Measurements from ENCODE around the gene RBP3. TPM values are rescaled to one million over a fixed set of nuclear protein-coding genes. Genes with fewer than 3 reads are reported as not detected.

The RBP3 gene
- total RNA-seq, 1 experiment from 2014 or later, result not detected

DNA sequence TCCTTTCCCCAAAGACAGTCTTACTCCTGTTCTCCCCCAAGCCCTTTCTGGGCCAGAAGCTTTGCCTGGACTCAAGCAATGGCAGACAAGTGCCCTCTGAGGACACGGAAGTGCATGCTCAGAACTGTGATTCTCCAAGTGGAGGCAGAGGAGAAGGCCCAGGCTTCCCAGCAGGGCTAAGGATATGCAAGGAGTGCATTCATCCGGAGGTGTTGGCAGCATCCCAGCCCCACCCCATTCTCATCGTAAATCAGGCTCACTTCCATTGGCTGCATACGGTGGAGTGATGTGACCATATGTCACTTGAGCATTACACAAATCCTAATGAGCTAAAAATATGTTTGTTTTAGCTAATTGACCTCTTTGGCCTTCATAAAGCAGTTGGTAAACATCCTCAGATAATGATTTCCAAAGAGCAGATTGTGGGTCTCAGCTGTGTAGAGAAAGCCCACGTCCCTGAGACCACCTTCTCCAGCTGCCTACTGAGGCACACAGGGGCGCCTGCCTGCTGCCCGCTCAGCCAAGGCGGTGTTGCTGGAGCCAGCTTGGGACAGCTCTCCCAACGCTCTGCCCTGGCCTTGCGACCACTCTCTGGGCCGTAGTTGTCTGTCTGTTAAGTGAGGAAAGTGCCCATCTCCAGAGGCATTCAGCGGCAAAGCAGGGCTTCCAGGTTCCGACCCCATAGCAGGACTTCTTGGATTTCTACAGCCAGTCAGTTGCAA is 1.4 kb upstream of the RBP3 start:
- Histone ChIP-seq H3K4me1 (ENCODE audit: low read length) (no peaks in the 10 kb centered on the region), H3K4me2 (ENCODE audit: low read depth, low read length, poor library complexity, severe bottlenecking) (no peak overlapping the region), H3K79me2 (ENCODE audit: low read length) (no peaks in the 10 kb centered on the region), H3K36me3 (ENCODE audit: insufficient read depth, low read length) (no peaks in the 10 kb centered on the region), H3K27ac (ENCODE audit: low read length) (no peak overlapping the region), H3K9me2 (replicated peaks; ENCODE audit: insufficient read depth, low read length) (no peaks in the 10 kb centered on the region), H3K9ac (ENCODE audit: low read length) (no peak overlapping the region), H4K20me1 (ENCODE audit: insufficient read depth, low read depth, low read length) (no peaks in the 10 kb centered on the region), H2AFZ (ENCODE audit: low read length) (no peak overlapping the region), H3K27me3 (ENCODE audit: low read length) (no peaks in the 10 kb centered on the region), H3K4me3 (ENCODE audit: low read length) (no peak overlapping the region), H3K9me3 (ENCODE audit: low read length) (no peaks in the 10 kb centered on the region)
- DNase-seq, result no peak

- no peak overlapping the region for H3K4me3 ChIP-seq (ENCODE audit: low read length)
- H3K9me3 ChIP-seq (ENCODE audit: low read length), result no peaks in the 10 kb centered on the region
- H3K9ac ChIP-seq (ENCODE audit: low read length), result no peak overlapping the region
- no peaks in the 10 kb centered on the region for H3K27me3 ChIP-seq (ENCODE audit: low read length)
- H3K27ac ChIP-seq (ENCODE audit: low read length), result no peak overlapping the region
- no peaks in the 10 kb centered on the region for H3K4me1 ChIP-seq (ENCODE audit: low read length)
- no peaks in the 10 kb centered on the region for H3K9me2 ChIP-seq (replicated peaks; ENCODE audit: insufficient read depth, low read length)
- H3K4me2 ChIP-seq (ENCODE audit: low read depth, low read length, poor library complexity, severe bottlenecking), result no peak overlapping the region
- no peak for DNase-seq
- H3K36me3 ChIP-seq (ENCODE audit: insufficient read depth, low read length), result no peaks in the 10 kb centered on the region
- no peaks in the 10 kb centered on the region for H4K20me1 ChIP-seq (ENCODE audit: insufficient read depth, low read depth, low read length)
- no peak overlapping the region for H2AFZ ChIP-seq (ENCODE audit: low read length)
- H3K79me2 ChIP-seq (ENCODE audit: low read length), result no peaks in the 10 kb centered on the region
Observed at GRCh38 chr10:47347303-47347675, 874 bp upstream of the RBP3 start.

DNA sequence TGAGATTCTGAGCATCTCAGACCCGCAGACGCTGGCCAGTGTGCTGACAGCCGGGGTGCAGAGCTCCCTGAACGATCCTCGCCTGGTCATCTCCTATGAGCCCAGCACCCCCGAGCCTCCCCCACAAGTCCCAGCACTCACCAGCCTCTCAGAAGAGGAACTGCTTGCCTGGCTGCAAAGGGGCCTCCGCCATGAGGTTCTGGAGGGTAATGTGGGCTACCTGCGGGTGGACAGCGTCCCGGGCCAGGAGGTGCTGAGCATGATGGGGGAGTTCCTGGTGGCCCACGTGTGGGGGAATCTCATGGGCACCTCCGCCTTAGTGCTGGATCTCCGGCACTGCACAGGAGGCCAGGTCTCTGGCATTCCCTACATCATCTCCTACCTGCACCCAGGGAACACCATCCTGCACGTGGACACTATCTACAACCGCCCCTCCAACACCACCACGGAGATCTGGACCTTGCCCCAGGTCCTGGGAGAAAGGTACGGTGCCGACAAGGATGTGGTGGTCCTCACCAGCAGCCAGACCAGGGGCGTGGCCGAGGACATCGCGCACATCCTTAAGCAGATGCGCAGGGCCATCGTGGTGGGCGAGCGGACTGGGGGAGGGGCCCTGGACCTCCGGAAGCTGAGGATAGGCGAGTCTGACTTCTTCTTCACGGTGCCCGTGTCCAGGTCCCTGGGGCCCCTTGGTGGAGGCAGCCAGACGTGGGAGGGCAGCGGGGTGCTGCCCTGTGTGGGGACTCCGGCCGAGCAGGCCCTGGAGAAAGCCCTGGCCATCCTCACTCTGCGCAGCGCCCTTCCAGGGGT is 703 bp downstream of the RBP3 start:
- H3K36me3 ChIP-seq (ENCODE audit: insufficient read depth, low read length), result no peaks in the 10 kb centered on the region
- H3K9me3 ChIP-seq (ENCODE audit: low read length), result no peaks in the 10 kb centered on the region
- H3K4me3 ChIP-seq (ENCODE audit: low read length), result no peak overlapping the region
- H3K9ac ChIP-seq (ENCODE audit: low read length), result no peak overlapping the region
- H3K27ac ChIP-seq (ENCODE audit: low read length), result no peak overlapping the region
- H4K20me1 ChIP-seq (ENCODE audit: insufficient read depth, low read depth, low read length), result no peaks in the 10 kb centered on the region
- DNase-seq, result no peak
- no peaks in the 10 kb centered on the region for H3K27me3 ChIP-seq (ENCODE audit: low read length)
- H3K4me2 ChIP-seq (ENCODE audit: low read depth, low read length, poor library complexity, severe bottlenecking), result no peak overlapping the region
- no peaks in the 10 kb centered on the region for H3K4me1 ChIP-seq (ENCODE audit: low read length)
- no peaks in the 10 kb centered on the region for H3K9me2 ChIP-seq (replicated peaks; ENCODE audit: insufficient read depth, low read length)
- no peaks in the 10 kb centered on the region for H3K79me2 ChIP-seq (ENCODE audit: low read length)
- no peak overlapping the region for H2AFZ ChIP-seq (ENCODE audit: low read length)

DNA sequence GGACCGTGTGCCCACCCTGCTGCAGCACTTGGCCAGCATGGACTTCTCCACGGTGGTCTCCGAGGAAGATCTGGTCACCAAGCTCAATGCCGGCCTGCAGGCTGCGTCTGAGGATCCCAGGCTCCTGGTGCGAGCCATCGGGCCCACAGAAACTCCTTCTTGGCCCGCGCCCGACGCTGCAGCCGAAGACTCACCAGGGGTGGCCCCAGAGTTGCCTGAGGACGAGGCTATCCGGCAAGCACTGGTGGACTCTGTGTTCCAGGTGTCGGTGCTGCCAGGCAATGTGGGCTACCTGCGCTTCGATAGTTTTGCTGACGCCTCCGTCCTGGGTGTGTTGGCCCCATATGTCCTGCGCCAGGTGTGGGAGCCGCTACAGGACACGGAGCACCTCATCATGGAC is 1.4 kb downstream of the RBP3 start:
- no peak for DNase-seq
- no peak overlapping the region for H3K4me2 ChIP-seq (ENCODE audit: low read depth, low read length, poor library complexity, severe bottlenecking)

GRCh38 chr10:47349941-47350371 is 1.8 kb downstream of the RBP3 start:
- H3K36me3 ChIP-seq (ENCODE audit: insufficient read depth, low read length), result no peaks in the 10 kb centered on the region
- H3K4me2 ChIP-seq (ENCODE audit: low read depth, low read length, poor library complexity, severe bottlenecking), result no peak overlapping the region
- H3K4me3 ChIP-seq (ENCODE audit: low read length), result no peak overlapping the region
- H3K9ac ChIP-seq (ENCODE audit: low read length), result no peak overlapping the region
- no peaks in the 10 kb centered on the region for H3K9me2 ChIP-seq (replicated peaks; ENCODE audit: insufficient read depth, low read length)
- no peak overlapping the region for H3K27ac ChIP-seq (ENCODE audit: low read length)
- no peak overlapping the region for H2AFZ ChIP-seq (ENCODE audit: low read length)
- H4K20me1 ChIP-seq (ENCODE audit: insufficient read depth, low read depth, low read length), result no peaks in the 10 kb centered on the region
- no peaks in the 10 kb centered on the region for H3K4me1 ChIP-seq (ENCODE audit: low read length)
- no peak for DNase-seq
- H3K27me3 ChIP-seq (ENCODE audit: low read length), result no peaks in the 10 kb centered on the region
- H3K79me2 ChIP-seq (ENCODE audit: low read length), result no peaks in the 10 kb centered on the region
- H3K9me3 ChIP-seq (ENCODE audit: low read length), result no peaks in the 10 kb centered on the region

More for the DNA sequence above, 1.4 kb downstream of the RBP3 start:
- no peaks in the 10 kb centered on the region for H3K9me2 ChIP-seq (replicated peaks; ENCODE audit: insufficient read depth, low read length)
- no peaks in the 10 kb centered on the region for H3K9me3 ChIP-seq (ENCODE audit: low read length)
- H3K4me3 ChIP-seq (ENCODE audit: low read length), result no peak overlapping the region
- no peaks in the 10 kb centered on the region for H4K20me1 ChIP-seq (ENCODE audit: insufficient read depth, low read depth, low read length)
- no peaks in the 10 kb centered on the region for H3K4me1 ChIP-seq (ENCODE audit: low read length)
- no peak overlapping the region for H3K27ac ChIP-seq (ENCODE audit: low read length)
- H2AFZ ChIP-seq (ENCODE audit: low read length), result no peak overlapping the region
- H3K9ac ChIP-seq (ENCODE audit: low read length), result no peak overlapping the region
- H3K27me3 ChIP-seq (ENCODE audit: low read length), result no peaks in the 10 kb centered on the region
- H3K36me3 ChIP-seq (ENCODE audit: insufficient read depth, low read length), result no peaks in the 10 kb centered on the region
- H3K79me2 ChIP-seq (ENCODE audit: low read length), result no peaks in the 10 kb centered on the region

DNA sequence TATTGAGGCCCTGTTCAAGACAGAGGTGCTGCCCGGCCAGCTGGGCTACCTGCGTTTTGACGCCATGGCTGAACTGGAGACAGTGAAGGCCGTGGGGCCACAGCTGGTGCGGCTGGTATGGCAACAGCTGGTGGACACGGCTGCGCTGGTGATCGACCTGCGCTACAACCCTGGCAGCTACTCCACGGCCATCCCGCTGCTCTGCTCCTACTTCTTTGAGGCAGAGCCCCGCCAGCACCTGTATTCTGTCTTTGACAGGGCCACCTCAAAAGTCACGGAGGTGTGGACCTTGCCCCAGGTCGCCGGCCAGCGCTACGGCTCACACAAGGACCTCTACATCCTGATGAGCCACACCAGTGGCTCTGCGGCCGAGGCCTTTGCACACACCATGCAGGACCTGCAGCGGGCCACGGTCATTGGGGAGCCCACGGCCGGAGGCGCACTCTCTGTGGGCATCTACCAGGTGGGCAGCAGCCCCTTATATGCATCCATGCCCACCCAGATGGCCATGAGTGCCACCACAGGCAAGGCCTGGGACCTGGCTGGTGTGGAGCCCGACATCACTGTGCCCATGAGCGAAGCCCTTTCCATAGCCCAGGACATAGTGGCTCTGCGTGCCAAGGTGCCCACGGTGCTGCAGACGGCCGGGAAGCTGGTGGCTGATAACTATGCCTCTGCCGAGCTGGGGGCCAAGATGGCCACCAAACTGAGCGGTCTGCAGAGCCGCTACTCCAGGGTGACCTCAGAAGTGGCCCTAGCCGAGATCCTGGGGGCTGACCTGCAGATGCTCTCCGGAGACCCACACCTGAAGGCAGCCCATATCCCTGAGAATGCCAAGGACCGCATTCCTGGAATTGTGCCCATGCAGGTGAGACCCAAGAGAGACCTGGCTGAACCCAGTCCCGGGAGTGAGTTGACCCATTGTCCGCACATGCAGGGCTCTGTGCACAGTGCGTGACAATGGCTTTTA is 2.8 kb downstream of the RBP3 start:
- H3K4me3 ChIP-seq (ENCODE audit: low read length), result no peak overlapping the region
- H3K27ac ChIP-seq (ENCODE audit: low read length), result no peak overlapping the region
- H3K9me2 ChIP-seq (replicated peaks; ENCODE audit: insufficient read depth, low read length), result no peaks in the 10 kb centered on the region
- H3K9me3 ChIP-seq (ENCODE audit: low read length), result no peaks in the 10 kb centered on the region
- no peak overlapping the region for H3K4me2 ChIP-seq (ENCODE audit: low read depth, low read length, poor library complexity, severe bottlenecking)
- H3K36me3 ChIP-seq (ENCODE audit: insufficient read depth, low read length), result no peaks in the 10 kb centered on the region
- H2AFZ ChIP-seq (ENCODE audit: low read length), result no peak overlapping the region
- H3K79me2 ChIP-seq (ENCODE audit: low read length), result no peaks in the 10 kb centered on the region
- H3K9ac ChIP-seq (ENCODE audit: low read length), result no peak overlapping the region
- no peak for DNase-seq
- H3K4me1 ChIP-seq (ENCODE audit: low read length), result peaks cover 4% of the 10 kb centered on the region
- H3K27me3 ChIP-seq (ENCODE audit: low read length), result no peaks in the 10 kb centered on the region
- no peaks in the 10 kb centered on the region for H4K20me1 ChIP-seq (ENCODE audit: insufficient read depth, low read depth, low read length)

DNA sequence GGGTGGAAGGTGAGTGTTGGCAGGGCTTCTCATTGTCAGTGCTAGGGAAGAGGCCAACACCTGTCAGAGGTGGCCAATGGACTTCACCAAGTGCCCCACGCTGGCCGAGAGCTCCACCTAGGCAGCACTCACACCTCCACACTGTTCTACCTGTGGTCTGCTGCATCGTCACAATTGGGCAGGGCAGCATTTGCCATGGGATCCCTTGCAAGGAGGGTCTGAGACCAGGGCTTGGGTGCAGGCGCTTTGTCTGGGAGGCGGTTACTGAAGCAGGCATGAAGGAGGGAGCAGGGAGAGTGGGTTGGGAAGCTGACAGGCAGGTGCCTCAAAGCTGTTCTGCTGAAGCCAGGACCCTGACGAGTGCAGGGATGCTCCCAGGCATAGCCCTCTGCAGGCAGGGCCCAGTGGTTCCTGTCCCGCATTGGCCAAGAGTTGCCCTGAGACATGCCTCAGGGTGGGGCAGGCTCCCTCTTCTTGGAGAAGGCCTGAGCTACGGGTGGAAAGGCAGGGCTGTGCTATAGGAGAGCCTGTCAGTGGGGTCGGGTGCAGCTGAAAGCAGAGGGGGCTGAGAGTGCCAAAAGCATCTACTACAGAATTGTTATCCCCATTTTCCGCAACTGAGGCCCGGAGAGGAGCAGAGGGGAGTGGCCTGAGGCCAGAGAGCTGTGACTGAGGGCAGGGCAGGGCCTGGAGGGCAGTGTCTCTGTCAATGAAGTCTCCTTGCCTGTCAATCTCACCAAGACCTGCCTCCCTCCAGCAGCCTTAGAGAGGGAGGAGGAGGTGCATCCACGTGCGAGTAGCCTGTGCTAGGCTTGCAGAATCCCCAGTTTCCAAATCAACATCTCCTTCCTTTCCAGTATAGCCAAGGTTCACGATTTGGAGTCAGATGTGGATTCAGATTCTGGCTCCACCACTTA is 4.0 kb downstream of the RBP3 start:
- no peak for DNase-seq
- Histone ChIP-seq H3K36me3 (ENCODE audit: insufficient read depth, low read length) (no peaks in the 10 kb centered on the region), H3K4me3 (ENCODE audit: low read length) (no peak overlapping the region), H3K4me2 (ENCODE audit: low read depth, low read length, poor library complexity, severe bottlenecking) (no peak overlapping the region), H4K20me1 (ENCODE audit: insufficient read depth, low read depth, low read length) (no peaks in the 10 kb centered on the region), H3K9ac (ENCODE audit: low read length) (no peak overlapping the region), H2AFZ (ENCODE audit: low read length) (no peak overlapping the region), H3K9me3 (ENCODE audit: low read length) (no peaks in the 10 kb centered on the region), H3K9me2 (replicated peaks; ENCODE audit: insufficient read depth, low read length) (no peaks in the 10 kb centered on the region), H3K4me1 (ENCODE audit: low read length) (peaks cover 11% of the 10 kb centered on the region), H3K27me3 (ENCODE audit: low read length) (no peaks in the 10 kb centered on the region), H3K27ac (ENCODE audit: low read length) (no peak overlapping the region), H3K79me2 (ENCODE audit: low read length) (no peaks in the 10 kb centered on the region)

All from Karpas-422 (cell line).